Thoracic aorta (tissue), 2 donors: ENCODE data around the gene ASS1. TPM values are rescaled to one million over a fixed set of nuclear protein-coding genes. Genes with fewer than 3 reads are reported as not detected.

Experiments
- ATAC-seq: fragments of 150-250 bp; one replicate; pipeline ENCODE4 v1.8.0; 2017; ENCODE audit warnings: low read depth; ENCODE audit not compliant: insufficient number of reproducible peaks, low FRiP score
- DNase-seq: peaks from one replicate; pipeline ENCODE4 v3.0.0-alpha.2; 2020; ENCODE audit warnings: low spot score
- H3K27ac ChIP-seq, 2 donors: fragments of 200-600 bp; sonication (generic); 1 replicate in 1 of 2; 2 replicates in 1 of 2; pipeline ENCODE4 v1.5.1; 2016; ENCODE audit warnings: mild to moderate bottlenecking in 2 of 2, moderate library complexity in 2 of 2
- H3K27me3 ChIP-seq: fragments of 200-600 bp; sonication (generic); replicated peaks from 2 replicates; pipeline ENCODE4 v1.6.0; 2016; ENCODE audit warnings: mild to moderate bottlenecking; ENCODE audit not compliant: insufficient read depth
- H3K36me3 ChIP-seq: fragments of 200-600 bp; sonication (generic); one replicate; pipeline ENCODE4 v1.5.1; 2016
- H3K4me1 ChIP-seq, 2 donors: fragments of 200-600 bp; sonication (generic); 1 replicate in 1 of 2; 2 replicates in 1 of 2; pipeline versions ENCODE4 v1.5.1 to v1.6.0; 2016; ENCODE audit warnings: low read depth in 2 of 2, mild to moderate bottlenecking in 1 of 2; ENCODE audit not compliant: control insufficient read depth in 1 of 2
- H3K4me3 ChIP-seq: fragments of 200-600 bp; sonication (generic); 2 replicates; pipeline ENCODE4 v1.5.1; 2016; ENCODE audit warnings: mild to moderate bottlenecking
- H3K9me3 ChIP-seq: fragments of 200-600 bp; sonication (generic); 2 replicates; pipeline ENCODE4 v1.5.1; 2016
- CTCF ChIP-seq: fragments of 200-600 bp; sonication (generic); IDR thresholded peaks from one replicate; pipeline ENCODE4 v1.5.1; 2019; ENCODE audit warnings: antibody characterized with exemption
- total RNA-seq, 2 donors: library from RNA; depleted of rRNA; stranded (reverse); fragments of >200 nt; gene quantifications; one replicate each; pipeline versions ENCODE4 v1.1.0 to v1.2.3, GENCODE V29; 2016

The ASS1 gene
- total RNA-seq, 2 donors from 2014 or later, result 65.4 to 81.7 TPM

GRCh38 chr9:130461731-130462130, 17.0 kb downstream of the ASS1 start:
- H3K9me3 ChIP-seq, result no peaks in the 10 kb centered on the region
- H3K27me3 ChIP-seq, result no peaks in the 10 kb centered on the region
- ATAC-seq, result no peak
- no peak overlapping the region for H3K27ac ChIP-seq
- no peak overlapping the region for H3K4me3 ChIP-seq
- TF ChIP-seq CTCF, result no peak
- peaks cover 11% of the 10 kb centered on the region for H3K36me3 ChIP-seq
- no peaks in the 10 kb centered on the region for H3K4me1 ChIP-seq
- DNase-seq, result no peak

GRCh38 chr9:130462685-130463540, 18.2 kb downstream of the ASS1 start:
- DNase-seq (no peak), ATAC-seq (no peak)
- no peaks in the 10 kb centered on the region for H3K9me3 ChIP-seq
- H3K27ac ChIP-seq, result no peak overlapping the region
- no peaks in the 10 kb centered on the region for H3K27me3 ChIP-seq
- no peak overlapping the region for H3K4me3 ChIP-seq
- peaks cover 11% of the 10 kb centered on the region for H3K36me3 ChIP-seq
- no peak for TF ChIP-seq CTCF
- H3K4me1 ChIP-seq, result no peaks in the 10 kb centered on the region

- Histone ChIP-seq H3K27ac (no peak overlapping the region), H3K36me3 (peaks cover 6% of the 10 kb centered on the region), H3K9me3 (no peaks in the 10 kb centered on the region), H3K4me3 (no peak overlapping the region), H3K27me3 (no peaks in the 10 kb centered on the region), H3K4me1 (no peaks in the 10 kb centered on the region)
- ATAC-seq (no peak), DNase-seq (no peak)
- no peak for TF ChIP-seq CTCF
Observed at GRCh38 chr9:130463763-130464745, 19.3 kb downstream of the ASS1 start.

- Histone ChIP-seq H3K4me3 (no peak overlapping the region), H3K9me3 (no peaks in the 10 kb centered on the region), H3K4me1 (no peaks in the 10 kb centered on the region), H3K36me3 (peaks cover 6% of the 10 kb centered on the region), H3K27ac (no peak overlapping the region), H3K27me3 (no peaks in the 10 kb centered on the region)
- DNase-seq (no peak), ATAC-seq (no peak)
- no peak for TF ChIP-seq CTCF
Observed at GRCh38 chr9:130465383-130466096, 20.8 kb downstream of the ASS1 start.
